Measurements from ENCODE around the gene HRCT1.
"Not testable (repeated sequence)": the region's sequence is repeated elsewhere in the genome, so short reads cannot be mapped to it uniquely, and the experiment has no call there.

The HRCT1 gene

DNA sequence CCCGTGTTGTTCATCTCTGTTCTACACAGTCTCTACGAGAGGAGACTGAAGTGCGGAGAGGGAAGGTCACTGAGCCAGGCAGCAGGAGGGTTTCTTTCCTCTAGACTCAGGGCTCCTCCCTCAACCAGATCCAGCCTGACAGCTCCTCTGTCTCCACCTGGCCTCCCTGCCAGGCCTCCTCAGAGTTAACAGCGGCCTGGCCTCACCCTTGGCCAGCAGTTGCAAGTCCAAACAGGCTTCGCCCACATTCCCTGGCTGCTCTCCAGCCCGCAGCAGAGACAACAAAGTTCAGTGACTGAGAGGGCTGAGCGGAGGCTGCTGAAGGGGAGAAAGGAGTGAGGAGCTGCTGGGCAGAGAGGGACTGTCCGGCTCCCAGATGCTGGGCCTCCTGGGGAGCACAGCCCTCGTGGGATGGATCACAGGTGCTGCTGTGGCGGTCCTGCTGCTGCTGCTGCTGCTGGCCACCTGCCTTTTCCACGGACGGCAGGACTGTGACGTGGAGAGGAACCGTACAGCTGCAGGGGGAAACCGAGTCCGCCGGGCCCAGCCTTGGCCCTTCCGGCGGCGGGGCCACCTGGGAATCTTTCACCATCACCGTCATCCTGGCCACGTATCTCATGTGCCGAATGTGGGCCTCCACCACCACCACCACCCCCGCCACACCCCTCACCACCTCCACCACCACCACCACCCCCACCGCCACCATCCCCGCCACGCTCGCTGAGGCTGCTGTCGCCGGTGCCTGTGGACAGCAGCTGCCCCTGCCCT, at the start of gene HRCT1:
Gene HRCT1, plus strand, starts transcription at position 291 of the 768 bp plus-strand sequence. Its CDS starts 86 bp downstream, at position 377.
- no peak for DNase-seq (ENCODE audit: low spot score)

DNA sequence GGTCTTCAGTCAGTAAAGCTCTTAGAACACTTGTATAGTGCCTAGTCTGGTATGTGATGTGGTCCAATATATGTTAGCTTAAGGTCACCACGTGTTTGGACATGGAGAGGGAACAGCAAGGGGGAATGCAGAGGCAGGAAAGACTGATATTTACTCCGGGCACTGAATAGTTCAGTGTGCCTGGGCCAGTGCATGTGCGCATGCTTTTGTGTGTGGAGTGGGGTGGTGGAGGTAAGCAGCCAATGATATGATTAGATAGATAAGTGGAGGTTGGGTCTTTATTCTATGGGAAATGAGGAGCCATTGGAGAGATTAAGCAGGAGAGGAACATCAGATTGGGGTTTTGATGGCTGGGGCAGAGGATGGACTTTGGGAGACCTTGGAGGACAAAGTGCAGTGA, 49.8 kb upstream of the HRCT1 start:
- DNase-seq (ENCODE audit: low spot score), result no peak

DNA sequence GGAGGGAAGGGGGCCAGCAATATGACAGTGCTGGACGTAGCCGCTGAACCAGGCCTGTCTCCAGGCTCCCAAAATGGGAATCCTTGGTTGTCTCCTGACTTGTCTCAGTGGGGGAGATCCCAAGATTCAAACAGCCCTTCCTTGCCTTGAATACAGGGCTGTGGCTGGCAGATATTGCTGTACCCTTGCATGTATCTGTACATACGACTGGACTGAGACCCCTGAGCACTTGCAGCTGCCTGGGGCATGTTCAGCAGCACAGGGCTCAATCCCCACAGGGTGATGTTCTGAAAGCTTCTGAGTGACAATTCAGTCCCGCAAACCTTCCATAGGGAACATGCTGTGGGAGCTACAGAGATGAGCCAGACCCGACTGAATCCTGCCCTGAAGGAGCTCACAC, 49.1 kb upstream of the HRCT1 start:
- no peak for DNase-seq (ENCODE audit: low spot score)

DNA sequence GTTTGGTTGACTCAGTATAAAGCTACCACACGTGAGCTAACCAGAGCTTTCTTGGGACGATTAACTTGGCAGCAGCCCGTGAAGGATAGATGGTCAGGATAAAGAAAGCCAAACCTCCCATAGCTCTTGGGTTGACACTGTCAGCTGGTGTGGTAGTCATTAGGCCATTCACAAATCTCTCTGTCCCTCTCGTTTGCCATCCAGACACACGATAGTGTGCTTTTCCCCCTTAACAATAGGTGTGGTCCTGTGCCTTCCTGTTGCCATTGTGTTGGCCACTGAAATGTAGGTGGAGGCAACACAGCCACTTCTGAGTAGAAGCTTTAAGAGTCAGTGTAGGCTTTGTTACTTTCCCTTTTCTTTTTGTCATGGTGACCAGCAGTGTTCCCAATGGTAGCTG, 47.5 kb upstream of the HRCT1 start:
- no peak for DNase-seq (ENCODE audit: low spot score)

DNA sequence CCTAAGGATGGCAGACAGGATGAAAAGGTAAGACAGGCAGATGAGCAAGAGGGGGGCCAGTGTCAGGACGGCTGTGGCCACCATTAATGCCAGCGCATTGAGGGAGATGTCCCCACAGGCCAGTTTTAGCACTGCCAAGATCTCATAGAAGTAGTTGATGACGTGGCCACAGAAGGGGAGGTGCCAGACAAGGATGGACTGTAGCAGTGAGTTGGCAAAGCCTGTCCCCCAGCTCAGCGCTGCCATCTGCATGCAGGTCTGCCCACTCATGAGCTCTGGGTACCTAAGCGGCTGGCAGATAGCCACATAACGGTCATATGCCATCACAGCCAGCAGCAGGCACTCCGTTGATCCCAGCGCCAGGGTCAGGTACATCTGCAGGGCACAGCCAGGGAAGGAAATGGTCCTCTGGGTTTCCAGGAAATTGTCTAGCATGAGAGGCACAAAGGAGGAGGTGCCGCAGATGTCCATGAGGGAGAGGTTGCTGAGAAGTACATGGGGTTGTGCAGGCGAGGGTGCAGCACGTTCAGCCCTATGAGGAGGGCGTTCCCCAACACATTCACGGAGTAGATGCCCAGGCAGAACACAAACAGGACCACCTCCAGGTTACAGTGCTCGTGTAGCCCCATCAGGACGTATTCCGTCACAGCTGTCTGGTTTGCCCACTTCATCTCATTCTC, 46.6 kb upstream of the HRCT1 start:
- DNase-seq (ENCODE audit: low spot score), result no peak

DNA sequence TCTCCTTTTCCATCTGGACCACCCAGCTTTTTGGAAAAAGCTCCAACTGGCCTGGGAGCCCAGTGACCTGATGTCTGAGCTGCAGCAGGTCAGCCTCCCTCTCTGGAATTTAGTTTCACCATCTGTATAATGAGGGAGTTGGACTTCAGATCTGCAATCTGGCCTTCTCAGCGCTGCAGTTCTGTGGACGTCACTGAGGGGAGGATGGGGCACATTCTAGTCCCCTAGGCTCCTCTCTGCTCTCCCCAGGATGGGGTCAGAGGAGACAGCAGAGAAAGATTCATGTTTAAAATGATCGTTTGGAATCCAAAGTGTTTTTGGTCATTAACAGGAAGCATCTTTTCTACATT, 46.0 kb upstream of the HRCT1 start:
- no peak for DNase-seq (ENCODE audit: low spot score)

DNA sequence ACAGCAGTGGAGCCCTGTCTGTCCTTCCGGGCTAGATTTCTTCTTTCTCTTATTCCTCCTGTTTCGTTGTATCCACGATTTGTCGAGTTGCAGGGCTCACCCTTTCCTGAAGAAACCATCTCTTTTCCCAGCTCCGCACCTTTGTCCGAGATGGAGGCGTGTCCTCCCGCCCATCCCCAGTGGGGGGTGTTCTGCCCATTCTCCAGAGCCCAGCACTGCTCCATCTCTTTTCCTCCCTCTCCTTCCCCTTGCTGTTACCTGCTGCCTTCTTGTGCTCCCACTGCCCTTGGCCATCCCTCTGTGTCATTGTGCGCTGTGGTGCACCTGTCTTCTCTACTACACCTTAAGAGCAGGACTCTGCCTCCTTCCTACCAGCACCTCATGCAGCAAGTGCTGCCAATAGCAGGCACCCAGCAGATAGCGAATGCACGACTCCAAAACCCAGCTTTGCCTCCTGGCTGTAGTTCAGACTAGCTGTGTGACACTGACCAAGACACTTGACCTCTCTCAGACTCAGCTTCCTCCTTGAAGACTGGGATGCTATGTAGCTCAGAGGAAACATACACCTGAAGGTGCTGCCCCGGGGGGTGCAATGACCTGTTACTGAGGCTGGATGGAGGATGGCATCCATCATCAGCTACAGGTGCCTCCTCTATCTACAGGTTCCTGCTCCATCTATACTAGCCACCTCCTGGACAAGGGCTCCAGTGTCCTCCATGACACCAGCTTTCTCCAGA, 44.7 kb upstream of the HRCT1 start:
- peak; percentile 39 for DNase-seq (ENCODE audit: low spot score)

DNA sequence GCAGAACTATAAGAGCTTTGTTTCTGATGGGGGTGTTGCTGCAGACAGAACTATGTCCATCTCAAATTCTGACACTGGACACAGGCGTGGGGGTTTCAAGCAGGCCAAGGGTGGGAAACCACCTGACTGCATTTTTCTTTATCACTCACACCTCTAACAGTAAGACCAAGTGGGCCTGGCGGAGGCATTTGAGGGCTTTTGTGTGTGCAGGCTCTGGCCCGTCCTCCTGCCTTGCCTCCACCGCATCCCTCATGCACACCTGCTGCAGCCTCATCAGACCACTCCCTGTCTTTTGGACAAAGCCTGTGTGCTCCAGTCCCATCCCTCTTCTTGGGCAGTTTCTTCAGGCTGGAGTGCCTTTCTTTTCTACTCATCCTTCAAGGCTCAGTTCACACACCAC, 43.7 kb upstream of the HRCT1 start:
- no peak for DNase-seq (ENCODE audit: low spot score)

DNA sequence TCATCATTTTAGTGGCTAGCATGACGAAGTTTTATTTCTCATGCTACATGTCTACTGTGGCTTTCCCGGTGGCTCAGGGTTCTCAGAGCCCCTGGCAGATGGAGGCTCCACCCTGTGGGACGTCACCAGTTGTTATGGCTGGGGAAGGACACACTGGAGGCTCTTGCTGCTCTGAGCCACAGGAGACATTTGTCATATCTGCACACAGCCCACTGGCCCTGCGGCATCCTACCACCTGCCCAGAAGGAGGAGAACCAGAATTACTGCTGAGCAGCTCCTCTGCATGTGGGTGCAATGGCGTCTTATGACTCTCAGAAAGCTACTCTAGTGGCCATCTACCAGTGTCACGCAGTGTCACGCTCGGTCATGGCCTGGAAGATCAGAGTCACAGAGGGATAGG, 42.4 kb upstream of the HRCT1 start:
- DNase-seq (ENCODE audit: low spot score), result no peak

DNA sequence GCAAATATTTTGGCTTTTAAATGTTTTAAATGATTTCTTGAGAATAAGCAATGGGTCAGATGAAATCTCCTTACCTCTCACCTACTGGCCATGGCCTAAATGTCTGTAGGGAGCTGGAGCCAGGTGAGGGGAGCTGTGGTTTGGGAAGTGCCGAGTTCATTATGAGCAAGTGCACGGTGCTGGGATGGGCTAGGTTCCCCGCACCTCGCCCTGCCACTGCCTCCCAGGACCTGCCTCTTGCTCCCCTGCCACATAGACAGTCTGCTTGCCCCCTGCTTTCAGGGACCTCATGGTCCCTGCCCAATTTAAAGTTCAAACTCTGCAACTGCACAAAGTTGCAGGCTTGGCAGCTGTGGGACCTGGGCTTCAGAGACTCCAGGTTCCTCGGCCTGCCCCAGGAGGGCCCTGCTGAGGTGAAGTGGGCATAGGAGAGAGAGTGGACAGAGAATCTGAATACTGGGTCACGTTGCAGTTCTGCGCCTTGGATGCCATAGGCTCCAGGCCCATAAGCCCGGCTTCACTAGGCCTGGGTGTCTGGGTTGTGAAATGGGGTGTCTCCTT, 41.2 kb upstream of the HRCT1 start:
- no peak for DNase-seq (ENCODE audit: low spot score)

DNA sequence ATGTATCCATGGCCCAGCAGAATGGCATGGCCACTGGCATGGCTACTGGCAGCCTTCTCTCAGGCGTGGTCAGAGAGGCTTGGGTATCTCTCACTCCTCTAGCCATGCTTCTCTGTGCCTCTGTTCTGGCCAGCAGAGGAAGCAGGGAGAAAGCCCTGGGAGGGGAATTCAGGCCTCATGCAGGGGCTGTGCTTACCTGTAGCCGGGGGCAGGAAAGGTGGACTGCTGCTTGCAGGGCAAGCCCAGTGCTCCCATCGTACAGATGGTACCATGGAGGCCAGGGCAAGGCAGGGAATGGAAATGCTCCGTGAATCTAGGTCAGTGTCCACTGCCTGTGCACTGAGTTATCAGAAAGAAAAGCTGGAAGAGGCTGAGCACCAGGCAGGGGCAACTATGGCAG, 38.5 kb upstream of the HRCT1 start:
- no peak for DNase-seq (ENCODE audit: low spot score)

DNA sequence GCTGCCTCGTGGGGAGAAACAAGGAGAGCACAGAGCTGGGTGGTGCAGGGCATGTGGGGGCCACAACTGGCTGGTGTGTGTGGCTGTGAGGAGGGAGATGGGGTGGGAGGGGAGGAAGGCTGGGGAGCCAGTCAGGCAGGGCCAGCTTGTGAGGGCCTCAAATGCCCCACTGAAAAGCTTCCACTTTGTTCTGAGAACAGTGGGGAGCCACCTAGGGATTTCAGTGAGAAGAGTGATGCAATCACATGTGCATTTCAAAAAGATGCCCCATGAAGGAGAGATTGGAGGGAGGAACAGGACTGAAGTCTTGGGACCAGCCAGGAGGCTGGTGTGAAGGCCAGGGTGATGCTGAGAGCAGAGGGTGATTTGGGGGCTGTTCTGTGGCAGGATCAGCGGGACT, 37.1 kb upstream of the HRCT1 start:
- DNase-seq (ENCODE audit: low spot score), result no peak

DNA sequence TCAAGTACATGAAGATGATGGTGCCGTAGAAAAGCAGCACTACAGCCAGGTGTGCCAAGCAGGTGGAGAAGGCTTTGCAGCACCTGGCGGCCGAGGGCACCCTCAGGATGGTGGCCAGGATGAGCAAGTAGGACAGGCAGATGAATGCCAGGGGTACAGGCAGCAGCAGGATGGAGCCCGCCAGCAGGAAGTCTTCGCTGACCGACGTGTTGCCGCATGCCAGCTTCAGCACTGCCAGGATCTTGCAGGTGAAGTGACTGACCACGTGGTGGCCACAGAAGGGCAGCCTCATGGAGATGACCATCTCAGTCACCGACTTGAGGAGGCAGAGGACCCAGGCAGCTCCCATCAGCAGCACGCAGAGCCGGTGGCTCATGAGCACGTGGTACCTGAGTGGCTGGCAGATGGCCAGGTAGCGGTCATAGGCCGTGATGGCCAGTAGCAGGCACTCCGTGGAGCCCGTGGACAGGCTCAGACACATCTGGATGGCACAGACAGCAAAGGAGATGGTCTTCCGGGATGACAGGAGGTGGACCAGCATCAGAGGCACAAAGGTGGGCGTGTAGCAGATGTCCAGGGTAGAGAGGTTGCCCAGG, 36.3 kb upstream of the HRCT1 start:
- no peak for DNase-seq (ENCODE audit: low spot score)

DNA sequence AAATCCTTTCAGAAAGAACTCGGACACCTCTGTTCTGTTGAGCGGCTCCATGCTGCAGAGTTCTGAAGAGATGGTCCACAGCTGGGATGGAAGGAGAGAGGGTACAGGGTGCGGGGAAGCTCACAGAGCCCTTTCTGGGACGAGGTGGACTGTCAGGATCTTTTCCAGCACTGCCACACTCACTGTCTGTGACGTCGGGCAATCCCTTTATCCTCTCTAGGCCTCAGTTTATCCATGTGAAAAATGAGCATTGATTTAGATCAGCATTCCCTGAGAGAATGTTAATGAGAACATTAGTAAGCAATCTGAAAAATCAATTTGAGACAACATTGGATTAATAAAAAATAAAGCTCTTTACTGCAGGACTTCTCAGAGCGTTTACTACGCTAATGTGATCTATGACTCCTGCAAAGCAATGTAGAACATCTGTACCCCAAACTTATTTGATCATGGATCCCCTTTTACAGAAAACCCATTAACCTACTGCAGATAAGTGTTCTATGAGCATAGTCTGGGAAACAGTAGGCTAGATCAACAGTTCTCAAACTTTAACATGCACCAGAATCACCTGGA, 35.6 kb upstream of the HRCT1 start, which contains the start of gene OR13J1:
Gene OR13J1, minus strand, starts transcription at position 51 of the 573 bp plus-strand sequence. Its CDS starts 0 bp downstream, at position 51.
- no peak for DNase-seq (ENCODE audit: low spot score)

DNA sequence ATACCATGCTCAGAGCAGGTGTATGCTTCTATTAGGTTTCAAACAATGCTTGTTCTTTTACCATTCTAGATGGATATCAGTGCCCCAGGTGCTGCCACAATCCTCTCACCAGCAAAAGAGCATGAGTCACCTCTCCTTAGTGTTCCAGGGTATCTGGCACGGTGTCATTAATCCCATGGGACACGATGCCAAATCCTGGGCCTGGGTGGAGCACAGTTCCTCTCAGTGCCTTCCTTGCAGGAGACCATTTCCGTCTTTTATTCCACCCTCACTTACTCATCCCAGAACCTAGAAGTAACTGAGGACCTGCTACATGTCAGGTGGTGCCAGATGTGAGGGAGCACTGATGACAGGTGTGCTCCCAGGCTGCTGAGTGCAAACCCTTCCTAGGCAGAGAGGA, 34.5 kb upstream of the HRCT1 start:
- no peak for DNase-seq (ENCODE audit: low spot score)

DNA sequence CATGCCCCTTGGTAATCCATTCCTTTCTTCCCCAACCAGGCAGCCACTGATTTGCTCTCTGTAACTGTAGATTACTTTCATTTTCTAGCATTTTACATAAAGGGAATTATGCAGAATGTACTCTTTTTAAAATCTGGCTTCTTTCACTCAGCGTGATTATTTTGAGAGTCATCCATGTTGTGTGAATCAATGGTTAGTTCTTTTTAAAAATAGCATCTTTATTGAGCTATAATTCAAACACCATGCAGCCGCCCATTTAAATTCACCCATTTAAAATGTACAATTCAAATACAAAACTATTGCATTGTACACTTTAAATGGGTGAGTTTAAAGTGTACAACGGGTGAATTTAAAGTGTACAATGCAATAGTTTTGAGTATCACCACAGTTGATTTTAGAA, 33.5 kb upstream of the HRCT1 start:
- no peak for DNase-seq (ENCODE audit: low spot score)

DNA sequence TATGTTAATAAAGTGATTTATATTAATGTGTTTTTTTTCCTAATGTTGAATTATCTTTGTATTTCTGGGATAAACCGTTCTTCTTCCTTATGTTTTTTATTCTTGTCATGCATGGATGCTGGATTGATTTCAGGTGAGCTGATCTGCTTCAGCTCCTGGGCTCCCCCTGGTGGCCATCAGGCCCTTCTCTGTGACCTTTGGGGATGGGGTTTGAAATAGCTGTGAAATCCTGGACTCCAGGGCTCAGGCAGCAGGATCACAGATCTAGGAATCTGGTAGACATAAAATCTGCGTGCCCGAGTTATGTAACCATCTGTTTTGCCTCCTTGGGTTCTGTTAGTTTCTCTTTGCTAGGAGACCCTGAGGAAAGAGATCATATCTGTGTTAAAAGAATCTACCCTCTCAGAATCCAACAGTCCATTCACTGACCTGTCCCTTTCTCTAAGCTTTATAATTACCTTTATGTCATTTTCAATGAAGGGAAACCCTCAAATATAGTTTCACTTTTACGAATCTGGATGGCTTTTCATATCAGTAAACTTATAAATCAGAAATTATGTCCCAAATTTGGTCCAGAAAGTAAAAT, 23.6 kb upstream of the HRCT1 start:
- DNase-seq (ENCODE audit: low spot score), result peak; percentile 86

DNA sequence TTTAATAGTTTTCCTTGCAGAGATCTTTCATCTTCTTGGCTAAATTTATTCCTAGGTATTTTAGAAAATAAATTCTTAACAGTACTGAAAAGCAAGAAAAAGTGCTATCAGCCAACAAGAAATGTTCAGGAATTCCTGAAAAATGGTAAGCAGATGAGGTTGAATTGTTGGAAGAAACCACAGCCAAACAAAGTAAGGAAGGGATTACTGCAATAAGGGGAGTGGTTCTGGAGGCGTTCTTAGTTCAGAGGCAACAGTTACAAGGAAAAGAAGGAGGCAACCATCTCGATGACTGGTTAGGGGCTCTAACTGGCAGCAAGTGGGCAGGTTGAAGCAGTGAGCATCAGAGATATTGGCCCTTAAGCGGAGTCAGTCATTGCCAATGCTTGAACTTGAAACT, 23.0 kb upstream of the HRCT1 start:
- no peak for DNase-seq (ENCODE audit: low spot score)

DNA sequence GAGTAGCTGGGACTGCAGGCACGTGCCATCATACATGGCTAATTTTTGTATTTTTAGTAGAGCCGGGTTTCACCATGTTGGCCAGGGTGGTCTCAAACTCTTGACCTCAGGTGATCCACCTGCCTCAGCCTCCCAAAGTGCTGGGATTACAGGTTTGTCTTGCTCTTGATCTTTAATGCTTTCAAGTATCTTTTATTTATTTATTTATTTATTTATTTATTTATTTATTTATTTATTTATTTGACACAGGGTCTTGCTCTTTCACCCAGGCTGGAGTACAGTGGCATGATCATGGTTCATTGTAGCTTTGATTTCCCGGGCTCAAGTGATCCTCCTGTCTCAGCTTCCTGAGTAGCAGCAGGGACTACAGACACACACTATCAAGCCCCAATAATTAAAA, 21.1 kb upstream of the HRCT1 start:
- not testable (repeated sequence) for DNase-seq (ENCODE audit: low spot score)

DNA sequence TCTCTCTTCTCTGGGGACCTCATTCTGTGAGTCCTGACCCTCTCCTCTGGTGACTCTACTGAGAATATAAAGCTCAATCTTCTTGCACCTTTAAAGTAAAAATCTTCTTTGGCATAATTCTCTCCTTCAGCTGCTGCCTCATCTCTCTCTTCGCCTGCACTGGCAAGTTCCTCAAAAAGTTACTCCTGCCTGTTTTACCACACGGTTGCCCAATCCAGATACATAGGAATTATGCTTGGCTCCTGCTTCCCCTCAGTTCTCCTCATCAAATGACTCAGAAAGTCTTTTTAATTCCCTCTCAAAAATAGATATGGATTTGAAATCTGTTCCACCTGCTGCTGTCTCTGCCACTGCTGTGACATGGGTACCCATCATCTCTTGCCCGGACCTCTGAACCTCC, 14.4 kb upstream of the HRCT1 start:
- DNase-seq (ENCODE audit: low spot score), result no peak

DNA sequence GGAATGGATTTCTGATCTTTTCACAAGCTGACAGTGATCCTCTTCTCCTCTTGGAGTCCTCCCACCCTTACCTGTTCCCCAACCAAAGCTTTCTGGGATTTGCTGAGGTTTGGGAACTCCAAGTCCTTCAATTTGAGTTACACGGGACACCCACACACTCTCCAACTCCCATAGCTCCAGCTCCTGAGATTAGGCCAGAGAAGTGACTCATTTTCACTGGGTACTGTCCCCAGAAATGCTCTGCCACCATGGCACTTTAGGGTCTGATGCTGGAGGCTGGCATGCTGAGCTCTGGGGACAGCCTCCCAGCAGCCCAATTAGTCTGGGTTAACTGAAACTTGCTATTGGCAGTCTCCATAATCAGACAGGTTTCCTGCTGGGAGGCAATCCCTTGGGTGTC, 14.0 kb upstream of the HRCT1 start:
- no peak for DNase-seq (ENCODE audit: low spot score)

DNA sequence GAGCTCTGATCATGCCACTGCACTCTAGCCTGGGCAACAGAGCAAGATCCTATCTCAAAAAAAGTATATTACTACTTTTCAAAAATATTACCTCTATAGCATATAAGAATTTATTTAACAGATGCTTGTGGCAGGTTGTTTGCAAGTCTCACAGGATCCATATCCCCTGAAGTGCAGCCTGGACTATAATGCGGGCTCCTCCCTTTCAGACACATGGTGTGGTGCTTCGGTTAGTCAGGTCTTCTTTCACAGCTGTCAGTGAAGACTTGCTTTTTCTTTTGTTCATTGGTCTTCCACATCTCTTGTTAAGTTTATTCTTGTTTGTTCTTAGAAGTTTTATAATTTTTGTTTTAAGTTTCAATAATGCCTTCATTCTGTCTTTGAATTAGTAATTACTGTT, 9.4 kb upstream of the HRCT1 start:
- no peak for DNase-seq (ENCODE audit: low spot score)
